NOMO-1 treated with DMSO at 0.1 percent for 48 hours (cell line): ENCODE measurements around the gene SPANXB1.
"Not testable (repeated sequence)": the region's sequence is repeated elsewhere in the genome, so short reads cannot be mapped to it uniquely, and the experiment has no call there.

Experiments used
- DNase-seq: peaks from one replicate; lab custom pipeline; 2025; ENCODE audit not compliant: unreplicated experiment; lab: John Stamatoyannopoulos, UW

Gene SPANXB1, protein sequence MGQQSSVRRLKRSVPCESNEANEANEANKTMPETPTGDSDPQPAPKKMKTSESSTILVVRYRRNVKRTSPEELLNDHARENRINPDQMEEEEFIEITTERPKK

DNA sequence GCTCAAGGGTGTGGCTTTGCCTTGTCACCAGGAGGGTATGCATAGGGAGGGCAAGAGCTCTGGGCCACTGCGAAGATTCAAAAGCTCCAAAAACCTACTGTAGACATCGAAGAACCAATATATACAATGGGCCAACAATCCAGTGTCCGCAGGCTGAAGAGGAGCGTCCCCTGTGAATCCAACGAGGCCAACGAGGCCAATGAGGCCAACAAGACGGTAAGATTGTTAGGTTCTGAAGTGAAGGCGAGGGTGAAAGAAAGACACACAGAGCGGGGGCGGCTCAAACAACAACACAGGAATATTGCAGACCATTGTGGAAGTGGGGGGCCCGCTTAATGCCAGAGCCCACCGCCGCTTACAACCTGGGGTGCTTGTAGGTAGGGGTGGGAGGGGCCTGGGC lies at the start of gene SPANXB1:
SPANXB1 (plus strand) TSS at position 27 of the 400 bp plus-strand sequence; CDS start at position 127, 100 bp downstream.
- not testable (repeated sequence) for DNase-seq

DNA sequence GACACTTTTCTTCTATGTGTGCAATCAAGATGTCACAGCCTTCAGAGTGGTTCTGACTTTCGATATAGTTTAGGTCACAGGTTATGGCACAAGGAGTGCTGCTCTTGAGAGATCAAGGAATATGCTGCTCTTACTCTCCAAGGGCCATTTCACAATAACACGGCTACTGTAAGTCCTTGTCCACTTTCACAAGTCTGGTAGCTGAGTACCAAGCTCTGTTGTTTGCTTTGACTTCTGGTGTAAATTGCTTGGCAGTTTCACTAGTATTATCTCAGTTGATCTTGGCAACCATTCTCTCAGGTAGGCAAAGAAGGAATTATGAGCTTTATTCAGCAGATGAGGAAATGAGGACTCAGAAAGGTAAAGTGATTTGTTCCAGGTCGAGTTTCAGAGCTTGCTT lies 35.4 kb upstream of the SPANXB1 start:
- no peak for DNase-seq

DNA sequence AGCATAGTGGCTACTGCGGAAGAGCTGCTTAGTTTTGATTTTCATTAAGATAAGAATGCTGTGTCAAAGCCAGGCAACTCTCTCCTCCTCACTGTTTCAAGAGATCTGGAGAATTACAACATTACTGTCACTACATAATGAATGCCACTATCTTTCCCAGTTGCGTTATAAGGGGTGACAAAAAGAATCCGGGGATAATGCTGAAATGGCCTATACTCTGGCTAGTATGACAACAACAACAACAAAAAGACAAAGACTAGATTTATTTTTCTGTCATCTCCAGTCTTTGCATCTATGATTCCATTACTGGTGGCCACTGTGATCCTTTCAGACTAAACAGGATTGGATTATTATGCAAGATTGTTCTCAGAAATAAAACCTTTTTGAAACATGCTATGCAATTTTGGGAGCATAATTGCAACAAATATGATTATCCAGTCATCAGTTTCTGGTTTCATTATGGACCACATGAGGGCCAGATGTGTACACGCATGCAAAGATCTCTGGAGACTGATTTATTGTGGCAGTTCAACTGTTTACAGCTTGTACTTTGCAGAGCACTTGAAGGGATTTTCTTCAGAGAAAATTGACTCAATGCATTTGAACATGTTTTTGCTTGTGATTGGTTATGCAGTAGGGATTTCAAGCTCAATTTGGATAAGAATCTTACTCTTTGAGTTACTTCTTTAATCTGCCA lies 31.1 kb upstream of the SPANXB1 start:
- DNase-seq, result no peak

DNA sequence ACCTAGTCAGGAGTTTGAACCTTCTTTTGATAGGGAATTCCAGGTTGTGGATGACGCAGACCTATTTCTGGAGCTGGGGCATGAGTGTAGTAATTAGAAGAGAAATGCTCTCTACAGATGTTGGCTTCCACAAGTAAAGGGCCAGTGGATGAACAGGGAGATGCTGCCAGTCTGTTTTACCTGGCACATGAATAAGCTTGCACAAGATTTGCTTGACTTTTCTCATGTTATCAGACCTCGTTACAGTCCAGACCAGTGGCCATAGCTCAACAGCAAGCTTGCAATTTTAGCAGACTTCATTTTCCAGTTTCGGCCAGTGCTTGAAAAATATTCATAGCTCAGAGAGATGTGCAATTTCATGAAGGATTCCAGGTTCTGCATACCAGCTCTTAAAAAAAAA lies 26.9 kb upstream of the SPANXB1 start:
- DNase-seq, result no peak

DNA sequence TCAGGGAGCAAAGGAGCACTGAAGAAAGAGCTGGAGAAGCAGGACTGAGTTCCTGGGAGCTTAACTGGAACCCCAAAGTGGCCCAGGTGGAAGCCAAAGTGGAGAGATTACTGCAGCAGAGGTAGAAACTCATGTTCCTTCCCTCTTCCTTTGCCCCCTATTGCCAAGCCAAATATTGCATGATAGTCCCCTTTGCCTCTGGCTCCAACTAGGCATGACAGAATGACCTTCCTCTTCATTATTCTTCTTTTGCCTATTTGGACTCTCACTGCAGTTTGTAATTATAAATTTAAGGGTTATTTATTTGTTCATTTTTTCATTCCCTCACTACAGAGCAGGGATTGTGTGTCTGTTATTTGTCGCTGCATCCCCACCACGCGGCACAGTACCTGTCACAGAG lies 22.1 kb upstream of the SPANXB1 start:
- no peak for DNase-seq

DNA sequence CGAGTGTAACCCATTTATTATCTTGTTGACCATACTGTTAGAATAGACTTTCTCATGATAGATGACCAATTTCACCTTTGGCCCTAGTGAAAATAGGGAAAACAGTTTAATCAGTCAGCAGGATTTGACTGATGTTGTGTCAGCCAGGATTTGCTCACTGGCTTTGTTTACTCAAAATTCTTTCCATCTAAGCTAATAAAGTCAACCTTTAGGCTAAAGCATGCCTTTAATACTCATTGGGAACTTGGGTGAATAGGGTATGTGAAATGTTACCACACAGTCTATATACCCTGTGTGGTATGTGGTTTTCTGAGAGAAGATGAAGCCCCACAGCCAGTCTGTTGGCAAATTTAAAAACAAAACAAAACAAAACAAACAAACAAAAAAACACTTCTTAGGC lies 18.7 kb upstream of the SPANXB1 start:
- DNase-seq, result no peak

DNA sequence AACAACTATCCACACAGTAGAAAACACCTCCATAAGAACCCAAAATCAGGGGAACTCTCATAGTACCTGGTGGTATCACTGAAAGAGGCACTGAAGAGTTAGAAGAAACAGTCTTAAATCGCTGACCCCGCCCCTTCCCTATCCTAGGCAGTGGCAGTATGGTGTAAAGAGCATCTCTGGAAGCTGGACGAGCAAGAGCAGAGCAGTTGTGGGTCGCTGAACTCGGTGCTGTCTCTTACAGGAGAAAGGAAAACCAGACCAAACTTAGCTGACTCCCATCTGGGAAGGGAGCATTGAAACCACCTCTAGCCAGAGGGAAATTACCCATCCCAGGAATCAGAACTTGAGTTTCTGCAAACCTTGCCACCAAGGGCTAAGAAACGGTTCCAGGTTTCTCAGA lies 2.8 kb downstream of the SPANXB1 start:
- not testable (repeated sequence) for DNase-seq

DNA sequence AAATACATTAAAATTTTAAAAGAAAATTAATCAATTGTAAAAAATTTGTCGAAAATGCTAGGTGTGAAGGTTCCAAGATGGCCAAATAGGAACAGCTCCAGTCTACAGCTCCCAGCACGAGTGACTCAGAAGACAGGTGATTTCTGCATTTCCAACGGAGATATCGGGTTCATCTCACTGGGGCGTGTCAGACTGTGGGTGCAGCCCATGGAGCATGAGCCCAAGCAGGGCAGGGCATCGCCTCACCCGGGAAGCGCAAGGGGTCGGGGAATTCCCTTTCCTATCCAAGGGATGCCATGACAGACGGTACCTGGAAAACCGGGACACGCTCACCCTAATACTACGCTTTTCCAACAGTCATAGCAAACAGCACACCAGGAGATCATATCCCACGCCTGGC lies 41.9 kb downstream of the SPANXB1 start:
- not testable (repeated sequence) for DNase-seq

DNA sequence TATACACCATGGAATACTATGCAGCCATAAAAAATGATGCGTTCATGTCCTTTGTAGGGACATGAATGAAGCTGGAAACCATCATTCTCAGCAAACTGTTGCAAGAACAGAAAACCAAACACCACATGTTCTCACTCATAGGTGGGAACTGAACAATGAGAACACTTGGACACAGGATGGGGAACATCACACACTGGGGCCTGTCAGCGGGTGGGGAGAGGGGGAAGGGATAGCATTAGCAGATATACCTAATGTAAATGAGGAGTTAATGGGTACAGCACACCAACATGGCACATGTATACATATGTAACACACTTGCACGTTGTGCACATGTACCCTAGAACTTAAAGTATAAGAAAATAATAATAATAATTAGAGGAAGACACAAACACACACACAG lies 47.5 kb downstream of the SPANXB1 start:
- DNase-seq, result not testable (repeated sequence)

DNA sequence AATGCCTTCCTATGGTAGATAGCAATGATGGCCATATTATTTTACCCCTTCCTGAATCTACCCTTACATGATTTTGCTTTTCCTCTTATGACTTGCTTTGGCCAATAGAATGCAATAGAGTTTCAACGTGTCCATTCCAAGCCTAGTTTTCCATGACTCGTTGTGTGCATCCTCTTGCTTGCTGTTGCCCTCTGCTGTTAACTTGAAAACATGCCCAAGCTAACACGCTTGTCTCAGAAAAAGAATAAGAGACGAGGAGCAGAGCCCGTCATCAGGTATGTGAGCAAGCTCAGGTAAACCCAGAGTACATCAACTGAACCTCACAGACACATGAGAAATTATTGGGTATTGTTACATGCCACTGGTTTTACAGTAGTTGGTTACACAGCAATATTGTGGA lies 49.7 kb downstream of the SPANXB1 start:
- not testable (repeated sequence) for DNase-seq
